HG03045 (cell line): ENCODE measurements around the gene KRTCAP2.

Experiments
- ATAC-seq: cut with Tn5 transposase; IDR thresholded peaks from one replicate; pipeline ENCODE4 v1.9.1; 2021; ENCODE audit warnings: mild to moderate bottlenecking, moderate library complexity; ENCODE audit not compliant: unreplicated experiment

Gene KRTCAP2

DNA sequence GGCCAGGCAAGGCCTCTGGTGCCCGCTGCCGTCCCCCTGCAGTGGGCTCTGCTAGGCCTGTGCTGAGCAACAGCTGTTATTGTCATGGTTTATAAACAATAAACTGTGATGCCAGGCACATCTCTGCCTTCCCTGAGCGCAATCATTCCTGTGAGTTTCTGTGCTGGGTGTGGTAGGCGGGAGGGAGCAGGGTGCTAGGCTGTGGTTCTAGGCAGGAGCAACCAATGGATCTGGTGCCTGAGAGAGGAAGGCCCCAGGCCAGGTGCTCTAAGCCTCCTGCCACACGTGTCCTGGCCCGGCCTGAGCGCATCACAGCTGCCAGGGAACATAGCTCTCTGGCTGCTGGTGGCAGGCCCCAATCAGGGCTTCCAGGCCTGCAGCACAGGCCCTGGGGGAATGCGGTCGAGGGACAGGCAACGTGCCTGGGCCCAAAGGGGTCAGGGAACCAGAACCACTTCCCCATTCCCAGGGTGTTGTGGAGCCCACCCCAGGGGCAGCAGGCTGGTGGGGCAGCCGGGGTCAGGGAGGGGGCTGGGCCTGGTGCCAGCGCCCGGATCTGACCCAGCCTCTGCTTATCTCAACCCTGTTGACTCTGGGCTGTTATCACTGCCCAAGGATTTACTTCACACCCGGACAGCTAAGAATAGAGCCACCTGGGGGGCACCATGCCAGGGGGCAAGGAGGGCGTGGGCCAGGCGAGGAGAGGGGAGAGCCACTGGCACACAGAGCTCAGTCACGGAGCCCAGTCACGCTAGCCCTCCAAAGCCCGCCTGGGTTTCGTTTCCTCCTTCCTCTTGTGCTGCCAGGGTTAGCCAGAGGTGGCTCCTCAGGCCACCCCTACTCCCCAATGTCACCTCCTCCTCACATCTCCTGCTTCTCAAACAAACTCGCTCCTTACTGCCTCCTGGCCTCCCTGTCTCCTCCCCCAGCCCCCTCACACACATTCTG lies 12.0 kb upstream of the KRTCAP2 start:
- peak; percentile 78 for ATAC-seq

GRCh38 chr1:155184351-155184811 lies 11.3 kb upstream of the KRTCAP2 start:
- no peak for ATAC-seq

GRCh38 chr1:155183775-155184221 lies 10.7 kb upstream of the KRTCAP2 start:
- no peak for ATAC-seq

GRCh38 chr1:155182052-155182550 lies 9.0 kb upstream of the KRTCAP2 start:
- no peak for ATAC-seq

- no peak for ATAC-seq
Observed at GRCh38 chr1:155181371-155182051, 8.4 kb upstream of the KRTCAP2 start.

DNA sequence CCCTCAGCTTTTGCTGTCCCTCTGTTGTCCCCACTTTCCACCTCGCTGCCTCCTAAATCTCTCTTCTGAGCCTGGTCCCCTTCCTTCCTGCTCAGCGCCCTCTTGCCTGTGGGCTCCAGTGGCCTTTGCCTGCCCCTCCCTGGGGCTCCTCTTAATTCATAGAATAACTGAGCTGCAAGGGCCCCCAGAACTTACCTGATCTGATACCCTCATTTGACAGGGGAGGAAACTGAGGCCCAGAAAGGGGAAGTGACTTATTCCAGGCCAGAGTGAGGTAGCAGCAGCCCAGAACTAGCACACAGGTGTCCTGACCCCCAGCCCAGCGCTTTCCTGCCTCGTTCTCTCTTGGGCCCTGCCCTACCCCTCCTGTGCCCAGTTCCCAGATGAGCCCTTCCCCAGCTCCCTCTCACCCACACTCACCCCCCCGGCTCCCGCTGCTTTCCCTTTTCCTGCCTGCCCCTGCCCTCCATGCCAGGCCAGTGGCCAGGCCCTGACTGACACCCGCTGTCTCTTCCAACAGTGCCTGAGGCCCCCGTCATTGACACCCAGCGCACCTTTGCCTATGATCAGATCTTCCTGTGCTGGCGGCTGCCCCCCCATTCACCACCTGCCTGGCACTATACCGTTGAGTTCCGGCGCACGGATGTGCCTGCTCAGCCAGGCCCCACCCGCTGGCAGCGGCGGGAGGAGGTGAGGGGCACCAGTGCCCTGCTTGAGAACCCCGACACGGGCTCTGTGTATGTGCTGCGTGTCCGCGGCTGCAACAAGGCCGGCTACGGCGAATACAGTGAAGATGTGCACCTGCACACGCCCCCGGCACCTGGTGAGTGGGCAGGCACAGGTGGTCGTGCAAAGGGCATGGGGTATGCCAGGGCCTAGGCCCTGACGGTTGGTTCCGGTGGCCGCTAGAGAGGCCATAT lies 6.3 kb upstream of the KRTCAP2 start:
- no peak for ATAC-seq

DNA sequence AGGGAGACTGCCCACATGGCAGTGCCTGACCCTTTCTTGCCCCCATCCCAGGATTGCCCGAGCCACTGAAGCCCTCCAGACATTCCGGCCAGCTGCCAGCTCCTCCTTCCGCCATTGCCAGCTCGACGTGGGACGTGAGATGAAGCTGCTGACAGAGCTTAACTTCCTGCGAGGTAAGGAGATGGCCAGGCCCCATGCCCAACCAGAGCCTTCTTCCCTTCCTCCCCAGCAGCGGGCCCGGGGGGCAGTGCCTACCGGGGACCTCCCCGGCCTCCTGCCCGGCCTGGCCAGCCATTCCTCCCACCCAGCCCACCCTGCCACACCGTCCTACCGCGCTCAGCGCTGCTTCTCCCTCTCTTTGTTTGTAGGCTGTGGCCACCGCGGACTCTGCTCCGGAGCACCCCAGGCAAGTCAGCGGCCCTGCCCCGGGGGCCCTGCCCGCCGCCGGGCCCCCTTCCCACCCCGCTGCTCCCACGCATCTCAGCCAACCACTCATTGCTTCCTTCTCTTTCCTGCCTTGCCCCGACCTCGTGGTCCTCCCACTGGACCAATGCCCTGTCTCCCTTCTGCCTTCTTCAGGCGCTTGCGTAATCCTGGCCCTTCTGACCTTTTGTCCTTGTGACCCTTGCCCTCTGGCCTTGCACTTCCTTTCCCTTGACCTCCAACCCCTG lies 5.5 kb upstream of the KRTCAP2 start:
- no peak for ATAC-seq

DNA sequence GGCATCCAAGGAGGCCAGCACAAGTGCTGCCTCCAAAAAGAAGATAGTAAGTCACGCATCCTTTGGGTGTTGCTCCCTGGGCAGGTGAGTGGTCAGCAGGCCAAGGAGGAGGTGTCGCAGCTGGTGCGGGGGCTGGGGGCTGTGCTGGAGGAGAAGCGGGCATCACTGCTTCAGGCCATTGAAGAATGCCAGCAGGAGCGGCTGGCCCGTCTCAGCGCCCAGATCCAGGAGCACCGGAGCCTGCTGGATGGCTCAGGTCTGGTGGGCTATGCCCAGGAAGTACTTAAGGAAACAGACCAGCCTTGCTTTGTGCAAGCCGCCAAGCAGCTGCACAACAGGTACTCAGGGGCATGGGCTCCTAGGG lies 4.8 kb upstream of the KRTCAP2 start:
- ATAC-seq, result no peak

DNA sequence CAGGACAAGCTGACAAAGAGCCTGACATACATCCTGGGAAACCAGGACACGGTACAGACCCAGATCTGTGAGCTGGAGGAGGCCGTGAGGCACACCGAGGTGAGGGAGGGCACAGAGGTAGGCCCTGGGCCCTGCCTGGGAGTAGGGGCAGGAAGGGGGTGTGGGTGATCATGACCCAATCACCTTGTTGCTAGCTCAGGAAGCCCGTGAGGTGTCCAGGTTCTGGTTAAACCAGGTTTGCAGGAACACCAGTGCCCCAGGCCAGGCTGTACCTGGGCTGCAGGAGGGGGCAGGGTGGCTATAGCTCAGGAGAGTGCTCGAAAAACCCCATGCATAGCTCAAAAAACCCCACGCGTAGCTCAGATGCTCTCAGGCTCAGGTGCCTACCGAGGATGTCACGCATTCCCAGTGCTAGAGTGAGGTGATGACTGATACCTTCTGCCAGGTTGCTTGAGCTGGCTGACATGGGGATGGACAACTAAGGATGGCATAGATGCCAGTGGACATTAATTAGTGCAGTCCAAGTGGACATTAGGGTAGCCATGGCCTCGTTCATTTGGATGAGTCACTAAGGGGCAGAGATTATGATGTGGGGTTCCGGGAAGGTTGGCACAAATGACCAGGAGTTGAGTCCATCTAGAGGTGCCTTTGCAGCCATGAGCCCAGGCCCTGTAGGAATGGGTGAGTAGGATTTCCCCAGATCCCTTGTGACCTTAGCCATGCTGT lies 4.3 kb upstream of the KRTCAP2 start:
- no peak for ATAC-seq

DNA sequence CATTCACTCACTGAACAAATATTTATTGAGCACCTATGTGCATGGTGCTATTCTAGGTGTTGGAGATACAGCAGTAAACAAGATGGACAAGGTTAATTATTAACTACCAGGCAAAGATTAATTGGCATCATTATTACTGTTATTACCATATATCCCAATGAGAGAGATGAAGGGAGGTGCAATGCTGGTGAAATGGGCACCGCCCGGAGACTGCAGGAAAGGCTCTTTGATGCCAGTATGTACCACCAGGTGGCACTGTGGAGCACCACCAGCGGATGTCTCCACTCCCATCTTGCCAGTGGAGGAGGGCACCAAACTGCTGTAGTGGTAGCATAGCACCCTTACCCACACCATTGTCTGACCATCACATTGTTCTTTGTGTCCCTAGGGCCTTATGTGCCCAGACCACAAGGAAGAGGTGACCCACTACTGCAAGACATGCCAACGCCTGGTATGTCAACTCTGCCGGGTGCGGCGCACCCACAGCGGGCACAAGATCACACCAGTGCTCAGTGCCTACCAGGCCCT lies 3.5 kb upstream of the KRTCAP2 start:
- ATAC-seq, result no peak

- ATAC-seq, result no peak
Observed at GRCh38 chr1:155175927-155176371, 2.8 kb upstream of the KRTCAP2 start.

- ATAC-seq, result no peak
Observed at GRCh38 chr1:155175281-155175926, 2.3 kb upstream of the KRTCAP2 start.

- ATAC-seq, result no peak
Observed at GRCh38 chr1:155174324-155175280, 1.5 kb upstream of the KRTCAP2 start.

DNA sequence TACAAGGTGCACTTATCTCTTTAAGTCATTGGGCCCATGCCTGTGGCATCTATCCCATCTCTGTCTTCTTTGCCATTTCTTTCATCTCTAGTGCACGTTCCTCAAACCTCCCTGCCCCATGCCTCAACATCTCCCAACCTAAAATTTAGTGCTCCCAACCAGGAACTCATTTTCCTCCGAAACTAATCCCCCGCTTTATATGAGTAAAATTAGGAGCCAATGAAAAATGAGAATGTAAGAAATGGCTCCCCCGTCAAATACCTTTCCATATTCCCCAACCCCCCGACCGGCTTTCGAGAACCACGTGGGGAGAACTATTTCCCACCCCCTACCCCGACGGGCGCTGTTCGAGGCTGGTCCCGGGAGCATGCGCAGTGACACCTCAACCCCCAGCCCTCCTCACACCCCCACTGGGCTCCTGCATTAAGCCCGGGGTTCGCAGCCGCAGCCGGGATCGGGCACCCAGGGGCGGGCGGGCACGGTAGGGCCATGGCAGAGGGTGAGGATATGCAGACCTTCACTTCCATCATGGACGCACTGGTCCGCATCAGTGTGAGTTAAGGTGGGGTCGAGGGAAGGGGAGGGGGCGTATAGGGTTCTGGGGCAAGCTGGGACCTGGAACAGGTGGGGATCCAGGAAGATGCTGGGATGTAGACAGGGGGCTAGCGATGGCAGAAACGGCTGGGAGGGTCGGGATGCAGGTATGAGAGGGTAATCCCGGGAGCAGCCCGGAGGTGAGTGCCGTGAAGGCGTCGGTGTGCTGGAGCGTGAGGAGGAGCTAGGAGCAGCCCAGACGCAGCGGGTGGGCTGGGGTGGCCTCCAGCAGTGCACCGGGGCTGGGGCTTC lies 597 bp upstream of the KRTCAP2 start, which contains the start of gene TRIM46:
TSS of gene TRIM46 (plus strand) at position 372 of the 846 bp plus-strand sequence. CDS start at position 490, 118 bp downstream.
- no peak for ATAC-seq

DNA sequence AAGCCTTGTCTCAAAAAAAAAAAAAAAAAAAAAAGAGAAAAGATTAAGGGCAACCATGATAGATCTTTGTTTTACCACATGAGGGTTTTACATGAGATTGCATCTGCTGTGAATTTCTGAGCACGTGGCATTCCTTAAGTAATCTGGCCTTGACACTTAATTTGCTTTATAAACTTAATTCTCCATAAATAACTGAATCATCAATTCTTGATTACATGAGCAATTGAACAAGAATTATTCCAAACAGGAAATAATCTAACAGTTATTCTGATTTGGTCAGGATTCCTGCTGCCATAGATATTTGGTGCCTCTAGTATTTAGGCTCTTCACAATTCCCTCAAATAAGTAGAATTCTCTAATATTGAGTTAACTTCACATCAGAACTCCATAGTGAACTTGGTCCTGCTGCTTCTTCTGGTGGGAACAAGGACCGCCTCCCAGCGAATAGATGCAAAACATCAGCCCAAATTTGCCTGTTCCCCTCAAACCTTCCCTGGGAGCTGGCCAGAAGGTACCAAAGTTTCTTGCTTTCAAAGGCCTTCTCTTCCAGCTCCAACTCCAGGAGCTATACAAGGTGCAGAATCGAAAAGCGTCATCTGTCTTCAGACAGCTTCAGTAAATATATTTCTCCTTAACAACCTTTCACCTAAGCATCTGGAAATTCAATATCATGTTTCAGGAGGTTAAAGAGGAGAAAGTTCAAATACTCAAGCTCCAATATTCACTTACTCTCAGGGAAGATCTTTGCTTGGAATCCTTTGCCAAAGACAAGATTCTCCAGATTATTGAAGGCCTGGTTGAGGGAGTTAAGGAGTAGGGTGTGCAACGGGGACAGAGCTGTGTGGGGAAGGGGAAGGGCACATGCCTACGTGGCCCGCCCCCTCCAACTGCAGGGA lies 1.0 kb downstream of the KRTCAP2 start:
- no peak for ATAC-seq
